GM23248 (cell line): ENCODE measurements around the gene MEG3.

Source experiments
- EZH2 ChIP-seq: fragments of 200-600 bp; sonication (generic); IDR thresholded peaks from 2 replicates; pipeline ENCODE4 v1.6.1; 2018; ENCODE audit warnings: antibody characterized with exemption, mild to moderate bottlenecking; ENCODE audit not compliant: insufficient read depth, poor library complexity, severe bottlenecking
- EZH2phosphoT487 ChIP-seq: fragments of 200-600 bp; sonication (generic); IDR thresholded peaks from 2 replicates; pipeline ENCODE4 v1.6.1; 2018; ENCODE audit warnings: antibody characterized with exemption, moderate library complexity, mild to moderate bottlenecking, low read depth; ENCODE audit not compliant: insufficient read depth

GRCh38 chr14:100890061-100890850 lies 64.3 kb downstream of the MEG3 start:
- TF ChIP-seq EZH2 (no peak), EZH2phosphoT487 (no peak)
